Measurements from ENCODE around the gene PANK4. TPM values are rescaled to one million over a fixed set of nuclear protein-coding genes. Genes with fewer than 3 reads are reported as not detected.

PANK4 gene
- total RNA-seq, 1 experiment from 2014 or later, result 45.6 TPM

- TF ChIP-seq EZH2 (IDR thresholded peaks at IDR 0.05; ENCODE audit: borderline replicate concordance, low read depth, low read length, poor library complexity, severe bottlenecking) (no peak), CTCF (conservative IDR thresholded peaks at IDR 0.05; ENCODE audit: low read depth, low read length) (no peak)
- no peak for DNase-seq (ENCODE audit: low spot score)
- Histone ChIP-seq H3K36me3 (ENCODE audit: insufficient read depth, low read length, poor library complexity, severe bottlenecking) (no peaks in the 10 kb centered on the region), H3K4me1 (ENCODE audit: insufficient read depth, low read length, poor library complexity, severe bottlenecking) (no peaks in the 10 kb centered on the region), H3K27me3 (replicated peaks; ENCODE audit: insufficient read depth, low read depth, low read length, poor library complexity) (no peaks in the 10 kb centered on the region), H3K9me3 (ENCODE audit: low read depth, low read length, poor library complexity, severe bottlenecking) (no peaks in the 10 kb centered on the region), H3K27ac (ENCODE audit: low read depth, low read length, poor library complexity, severe bottlenecking) (no peak overlapping the region), H3K4me3 (ENCODE audit: low read depth, low read length, poor library complexity, severe bottlenecking) (no peak overlapping the region)
- intact Hi-C loops (cut with micrococcal nuclease; ENCODE audit: unreplicated experiment), result no loop called here
- ChIA-PET POLR2A (ENCODE audit: low non-redundant PET) (no interaction called here), CTCF (no interaction called here)
- no TSS peak for BruUV-seq (replicated peaks)
These were observed 27.1 kb downstream of the PANK4 start for GRCh38 chr1:2499260-2499659.

GRCh38 chr1:2498648-2499047 lies 27.7 kb downstream of the PANK4 start:
- H3K4me3 ChIP-seq (ENCODE audit: low read depth, low read length, poor library complexity, severe bottlenecking), result no peak overlapping the region

GRCh38 chr1:2497891-2498290 lies 28.5 kb downstream of the PANK4 start:
- ChIA-PET POLR2A (ENCODE audit: low non-redundant PET) (no interaction called here), CTCF (no interaction called here)
- DNase-seq (ENCODE audit: low spot score), result no peak
- H3K9me3 ChIP-seq (ENCODE audit: low read depth, low read length, poor library complexity, severe bottlenecking), result no peaks in the 10 kb centered on the region
- no peaks in the 10 kb centered on the region for H3K4me1 ChIP-seq (ENCODE audit: insufficient read depth, low read length, poor library complexity, severe bottlenecking)
- H3K27me3 ChIP-seq (replicated peaks; ENCODE audit: insufficient read depth, low read depth, low read length, poor library complexity), result no peaks in the 10 kb centered on the region
- no peak overlapping the region for H3K27ac ChIP-seq (ENCODE audit: low read depth, low read length, poor library complexity, severe bottlenecking)
- H3K4me3 ChIP-seq (ENCODE audit: low read depth, low read length, poor library complexity, severe bottlenecking), result no peak overlapping the region
- intact Hi-C loops (cut with micrococcal nuclease; ENCODE audit: unreplicated experiment), result no loop called here
- no peak for TF ChIP-seq CTCF (conservative IDR thresholded peaks at IDR 0.05; ENCODE audit: low read depth, low read length)
- no peak for TF ChIP-seq EZH2 (IDR thresholded peaks at IDR 0.05; ENCODE audit: borderline replicate concordance, low read depth, low read length, poor library complexity, severe bottlenecking)
- H3K36me3 ChIP-seq (ENCODE audit: insufficient read depth, low read length, poor library complexity, severe bottlenecking), result no peaks in the 10 kb centered on the region
- BruUV-seq (replicated peaks), result no TSS peak

More at GRCh38 chr1:2498648-2499047, 27.7 kb downstream of the PANK4 start:
- TF ChIP-seq EZH2 (IDR thresholded peaks at IDR 0.05; ENCODE audit: borderline replicate concordance, low read depth, low read length, poor library complexity, severe bottlenecking), result no peak
- no peak for TF ChIP-seq CTCF (conservative IDR thresholded peaks at IDR 0.05; ENCODE audit: low read depth, low read length)
- CTCF ChIA-PET, result no interaction called here
- BruUV-seq (replicated peaks), result no TSS peak
- H3K36me3 ChIP-seq (ENCODE audit: insufficient read depth, low read length, poor library complexity, severe bottlenecking), result no peaks in the 10 kb centered on the region
- intact Hi-C loops (cut with micrococcal nuclease; ENCODE audit: unreplicated experiment), result no loop called here
- POLR2A ChIA-PET (ENCODE audit: low non-redundant PET), result no interaction called here
- no peaks in the 10 kb centered on the region for H3K9me3 ChIP-seq (ENCODE audit: low read depth, low read length, poor library complexity, severe bottlenecking)
- no peaks in the 10 kb centered on the region for H3K27me3 ChIP-seq (replicated peaks; ENCODE audit: insufficient read depth, low read depth, low read length, poor library complexity)
- H3K4me1 ChIP-seq (ENCODE audit: insufficient read depth, low read length, poor library complexity, severe bottlenecking), result no peaks in the 10 kb centered on the region
- no peak overlapping the region for H3K27ac ChIP-seq (ENCODE audit: low read depth, low read length, poor library complexity, severe bottlenecking)
- DNase-seq (ENCODE audit: low spot score), result no peak

All from A673 (cell line).